HepG2 (cell line): ENCODE results near the gene NENF. TPM values are rescaled to one million over a fixed set of nuclear protein-coding genes. Genes with fewer than 3 reads are reported as not detected.

Experiments used
- ATAC-seq: fragments of 200-7000 bp; cut with Tn5 transposase; 3 replicates; pipeline ENCODE4 v1.9.1; 2020; ENCODE audit warnings: mild to moderate bottlenecking, moderate library complexity
- BruUV-seq: library from RNA; stranded (reverse); fragments of 400-500 nt; replicated peaks from 2 replicates; lab custom pipeline; 2021; lab: Mats Ljungman, UMichigan
- CTCF ChIA-PET: fragments of 300-600 bp; formaldehyde crosslinking; extraction: SDS; loops from one replicate; lab custom pipeline; 2021; ENCODE audit warnings: low total read pairs, inconsistent platforms, low intra/inter-chr PET ratio; lab: Yijun Ruan, JAX
- POLR2A ChIA-PET: fragments of 350-600 bp; sonication (Branson Sonifier 250); formaldehyde crosslinking; loops from one replicate; lab custom pipeline; 2020; ENCODE audit warnings: antibody characterized with exemption, inconsistent platforms; lab: Yijun Ruan, JAX
- DNase-seq: peaks from one replicate; pipeline ENCODE4 v3.0.0-alpha.2; 2015; ENCODE audit warnings: low spot score
- FAIRE-seq: peaks from 3 replicates; lab custom pipeline; 2011; peaks lifted over from hg19 to GRCh38; lab: Jason Lieb, UNC
- H2AFZ ChIP-seq: one replicate; pipeline ENCODE4 v1.6.1; 2011; ENCODE audit warnings: low read length, inconsistent platforms
- H3K27ac ChIP-seq: fragments of 300-600 bp; 3 replicates; pipeline ENCODE4 v1.8.0; 2011; ENCODE audit warnings: mixed run types, mild to moderate bottlenecking, mixed read lengths, low read length, inconsistent platforms; ENCODE audit not compliant: insufficient read depth; ENCODE audit errors: extremely low read length
- H3K27me3 ChIP-seq, 2 experiments: fragments of 200-600 bp in 1 of 2; 2 replicates in 1 of 2; 3 replicates in 1 of 2; pipeline versions ENCODE4 v1.6.0 to v1.8.0; 2011; ENCODE audit warnings: low read length in 2 of 2, mild to moderate bottlenecking in 2 of 2, moderate library complexity in 2 of 2, inconsistent platforms in 1 of 2; ENCODE audit not compliant: insufficient read depth in 2 of 2, control insufficient read depth in 1 of 2
- H3K36me3 ChIP-seq, 2 experiments: fragments of 200-600 bp in 1 of 2; replicated peaks in 1 of 2; 2 replicates in 1 of 2; 3 replicates in 1 of 2; pipeline versions ENCODE4 v1.5.1 to v1.8.0; 2011; ENCODE audit warnings: low read length in 2 of 2, inconsistent platforms in 1 of 2; ENCODE audit not compliant: insufficient read depth in 2 of 2, control insufficient read depth in 1 of 2
- H3K4me1 ChIP-seq: 2 replicates; pipeline ENCODE4 v1.5.1; 2012; ENCODE audit warnings: low read length, inconsistent platforms; ENCODE audit not compliant: insufficient read depth
- H3K4me2 ChIP-seq: 2 replicates; pipeline ENCODE4 v1.6.0; 2011; ENCODE audit warnings: low read depth, low read length, inconsistent platforms
- H3K4me3 ChIP-seq, 3 experiments: fragments of 200-600 bp in 1 of 3; sonication (generic), shearing (Covaris generic) in 1 of 3; replicated peaks in 1 of 3; 2 replicates each; pipeline ENCODE4 v1.5.1; 2011 to 2016; ENCODE audit warnings: low read length in 3 of 3, inconsistent platforms in 2 of 3, low read depth in 2 of 3, mild to moderate bottlenecking in 2 of 3, control low read depth in 1 of 3, mixed read lengths in 1 of 3; ENCODE audit not compliant: insufficient read depth in 1 of 3
- H3K79me2 ChIP-seq: one replicate; pipeline ENCODE4 v1.6.1; 2011; ENCODE audit warnings: low read length, inconsistent platforms; ENCODE audit not compliant: insufficient read depth
- H3K9ac ChIP-seq: 2 replicates; pipeline ENCODE4 v1.6.0; 2011; ENCODE audit warnings: mild to moderate bottlenecking, low read depth, low read length, inconsistent platforms; ENCODE audit not compliant: insufficient read depth
- H3K9me3 ChIP-seq: 2 replicates; pipeline ENCODE4 v1.5.1; 2012; ENCODE audit warnings: mild to moderate bottlenecking, low read length
- H4K20me1 ChIP-seq: 2 replicates; pipeline ENCODE4 v1.6.0; 2011; ENCODE audit warnings: inconsistent platforms, mild to moderate bottlenecking, low read length, moderate library complexity; ENCODE audit not compliant: insufficient read depth
- DZIP1 ChIP-seq: sonication (generic); formaldehyde crosslinking; IDR thresholded peaks from 2 replicates; pipeline ENCODE4 v1.5.0; 2020; ENCODE audit warnings: mild to moderate bottlenecking, missing genetic modification reagents
- GATAD2A ChIP-seq: IDR thresholded peaks from 2 replicates; pipeline ENCODE4 v1.6.1; 2016
- HIC2 ChIP-seq: sonication (generic); formaldehyde crosslinking; IDR thresholded peaks from 2 replicates; pipeline ENCODE4 v1.9.0; 2022; ENCODE audit warnings: low read depth, missing genetic modification reagents
- MXD4 ChIP-seq: IDR thresholded peaks from 2 replicates; pipeline ENCODE4 v1.6.1; 2016; ENCODE audit warnings: mild to moderate bottlenecking, missing biosample characterization, missing genetic modification reagents
- NBN ChIP-seq: fragments of 450-650 bp; conservative IDR thresholded peaks from 2 replicates; pipeline ENCODE4 v1.6.1; 2017
- NCOA5 ChIP-seq: sonication (generic); formaldehyde crosslinking; IDR thresholded peaks from 2 replicates; pipeline ENCODE4 v1.4.0; 2020; ENCODE audit warnings: missing genetic modification reagents
- SNAPC2 ChIP-seq: sonication (generic); formaldehyde crosslinking; IDR thresholded peaks from 2 replicates; pipeline ENCODE4 v1.8.1; 2022; ENCODE audit warnings: mild to moderate bottlenecking, missing genetic modification reagents
- SOX5 ChIP-seq: IDR thresholded peaks from 2 replicates; pipeline ENCODE4 v1.6.1; 2016; ENCODE audit warnings: borderline replicate concordance
- TBX3 ChIP-seq: fragments of 450-650 bp; IDR thresholded peaks from 2 replicates; pipeline ENCODE4 v1.6.1; 2017; ENCODE audit warnings: antibody characterized with exemption, mild to moderate bottlenecking, inconsistent platforms, borderline replicate concordance
- THAP8 ChIP-seq: sonication (generic); formaldehyde crosslinking; IDR thresholded peaks from 2 replicates; pipeline ENCODE4 v1.5.1; 2020; ENCODE audit warnings: missing genetic modification reagents, mild to moderate bottlenecking, borderline replicate concordance
- WGBS: methylation state at CpG from one replicate; pipeline ENCODE4 v1.1.6; 2017; ENCODE audit warnings: low lambda C conversion rate; 5-methylcytosine and 5-hydroxymethylcytosine counted together
- in situ Hi-C: cut with HindIII; loops from 2 replicates; pipeline ENCODE4 v1.10.0; 2017; ENCODE audit warnings: low pct_unique_long_range_greater_than_20kb; ENCODE audit not compliant: extremely low pct_ligation_motif_present
- intact Hi-C: fragments of 100-400 bp; cut with micrococcal nuclease; formaldehyde crosslinking; loops from one replicate; pipeline ENCODE4 v1.10.0; 2022; ENCODE audit not compliant: unreplicated experiment
- polyA plus RNA-seq, 8 experiments: library from polyadenylated mRNA; depleted of rRNA in 3 of 8; stranded (reverse) in 7 of 8; unstranded in 1 of 8; fragments of >200 nt; fragmentation: Illumina TruSeq in 4 of 8; extraction: Trizol in 4 of 8; gene quantifications; 2 replicates each; pipeline versions ENCODE4 v1.2.1 to v1.2.3, GENCODE V29; 2011 to 2016; ENCODE audit warnings: low read depth in 4 of 8, missing spikeins in 1 of 8, mixed read lengths in 1 of 8; ENCODE audit not compliant: insufficient read depth in 1 of 8
- total RNA-seq, 5 experiments: library from RNA; depleted of rRNA; stranded (reverse); fragments of >200 nt; fragmentation: Illumina TruSeq; extraction: Trizol; gene quantifications; 2 replicates each; pipeline ENCODE4 v1.2.3, GENCODE V29; 2016; ENCODE audit warnings: low read depth in 1 of 5
- TF ChIP-seq, protein P1 (sequence below): fragments of 450-650 bp; IDR thresholded peaks from 2 replicates; pipeline ENCODE4 v1.6.1; 2016

NENF gene
- total and polyA plus RNA-seq, 2 of the 13 experiments (the other 11 are each of a cell fraction or from before 2014, with no cell fraction given), result 31.7 to 40.4 TPM

DNA sequence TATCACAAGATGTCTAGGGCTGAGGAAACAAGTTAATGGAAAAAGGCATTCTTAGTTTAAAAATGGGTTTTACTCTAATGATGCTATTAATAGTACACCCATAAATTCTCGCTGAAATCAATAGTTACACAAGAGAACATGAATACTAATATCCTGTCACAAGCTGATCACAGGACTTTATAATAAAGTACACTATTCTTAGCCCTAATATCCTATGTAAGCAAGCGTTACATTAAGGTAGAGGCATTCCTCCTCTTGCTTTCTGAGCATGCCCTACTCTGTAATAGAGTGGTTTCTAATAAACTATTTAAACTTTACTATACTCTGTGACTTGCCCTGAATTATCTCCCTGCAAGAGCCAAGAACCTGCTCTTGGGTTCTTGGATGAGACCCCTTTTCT lies 11.6 kb upstream of the NENF start:
- ChIA-PET CTCF (no interaction called here), POLR2A (no interaction called here)
- FAIRE-seq (no peak), ATAC-seq (no peak), DNase-seq (no peak)
- intact Hi-C loops, result no loop called here
- H3K9me3 ChIP-seq, result no peaks in the 10 kb centered on the region
- in situ Hi-C loops, result no loop called here
- no peak overlapping the region for H2AFZ ChIP-seq
- H3K9ac ChIP-seq, result no peak overlapping the region
- no peak overlapping the region for H3K27ac ChIP-seq
- H3K36me3 ChIP-seq, result no peaks in the 10 kb centered on the region
- peaks cover 1 to 17% of the 10 kb centered on the region in 2 experiments; a peak in 2 of 5 replicates for H3K27me3 ChIP-seq
- H4K20me1 ChIP-seq, result no peaks in the 10 kb centered on the region
- no peaks in the 10 kb centered on the region for H3K79me2 ChIP-seq
- no peak overlapping the region for H3K4me2 ChIP-seq
- WGBS, result 47% methylated on average over 2 of the region's 2 CpGs
- no peaks in the 10 kb centered on the region for H3K4me1 ChIP-seq
- H3K4me3 ChIP-seq, result no peak overlapping the region
- BruUV-seq, result no TSS peak
- TF ChIP-seq SOX5 (CRISPR knock-in tag), result no peak
- TF ChIP-seq GATAD2A (CRISPR knock-in tag), result no peak
- TF ChIP-seq, protein P1, sequence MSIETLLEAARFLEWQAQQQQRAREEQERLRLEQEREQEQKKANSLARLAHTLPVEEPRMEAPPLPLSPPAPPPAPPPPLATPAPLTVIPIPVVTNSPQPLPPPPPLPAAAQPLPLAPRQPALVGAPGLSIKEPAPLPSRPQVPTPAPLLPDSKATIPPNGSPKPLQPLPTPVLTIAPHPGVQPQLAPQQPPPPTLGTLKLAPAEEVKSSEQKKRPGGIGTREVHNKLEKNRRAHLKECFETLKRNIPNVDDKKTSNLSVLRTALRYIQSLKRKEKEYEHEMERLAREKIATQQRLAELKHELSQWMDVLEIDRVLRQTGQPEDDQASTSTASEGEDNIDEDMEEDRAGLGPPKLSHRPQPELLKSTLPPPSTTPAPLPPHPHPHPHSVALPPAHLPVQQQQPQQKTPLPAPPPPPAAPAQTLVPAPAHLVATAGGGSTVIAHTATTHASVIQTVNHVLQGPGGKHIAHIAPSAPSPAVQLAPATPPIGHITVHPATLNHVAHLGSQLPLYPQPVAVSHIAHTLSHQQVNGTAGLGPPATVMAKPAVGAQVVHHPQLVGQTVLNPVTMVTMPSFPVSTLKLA, result no peak
- TF ChIP-seq NCOA5, result no peak
- TF ChIP-seq DZIP1, result no peak
- no peak for TF ChIP-seq SNAPC2 (CRISPR knock-in tag)
- no peak for TF ChIP-seq TBX3
- TF ChIP-seq HIC2 (CRISPR knock-in tag), result no peak
- TF ChIP-seq THAP8 (CRISPR knock-in tag), result no peak
- no peak for TF ChIP-seq NBN
- TF ChIP-seq MXD4, result no peak
